Measurements from ENCODE around the gene NFAM1. TPM values are rescaled to one million over a fixed set of nuclear protein-coding genes. Genes with fewer than 3 reads are reported as not detected.

Gene NFAM1
- total and polyA plus RNA-seq, 2 experiments from 2014 or later, result 0.11 to 0.49 TPM

GRCh38 chr22:42433754-42434682, 1.8 kb upstream of the NFAM1 start:
- H3K9me2 ChIP-seq (ENCODE audit: insufficient read depth), result no peaks in the 10 kb centered on the region
- H3K4me1 ChIP-seq (ENCODE audit: insufficient read depth), result peaks cover 12% of the 10 kb centered on the region
- no peak for TF ChIP-seq ZNF114 (CRISPR knock-in tag; IDR thresholded peaks at IDR 0.05)
- TF ChIP-seq STAT1 (IDR thresholded peaks at IDR 0.05; ENCODE audit: unreplicated experiment), result no peak
- H3K79me2 ChIP-seq (replicated peaks; ENCODE audit: insufficient read depth), result no peaks in the 10 kb centered on the region
- DNase-seq (ENCODE audit: low spot score), result no peak
- H3K4me2 ChIP-seq, result no peak overlapping the region
- Mint-ChIP-seq H3K4me3 (no peak overlapping the region), H3K4me1 (peaks cover 23% of the 10 kb centered on the region), H3K27ac (no peak overlapping the region), H3K36me3 (ENCODE audit: low read depth) (no peaks in the 10 kb centered on the region; the same call in 2 of the 3 replicates), H3K9me3 (no peaks in the 10 kb centered on the region), H3K27me3 (ENCODE audit: insufficient read depth, low read depth, poor library complexity) (peaks cover 25% of the 10 kb centered on the region)
- ATAC-seq, result no peak
- H3K36me3 ChIP-seq (ENCODE audit: insufficient read depth), result no peaks in the 10 kb centered on the region
- 0 out of 2 replicates have a peak, but pooled peaks cover 1% of the 10 kb centered on the region for H3K27me3 ChIP-seq (ENCODE audit: insufficient read depth)
- H4K20me1 ChIP-seq (replicated peaks; ENCODE audit: insufficient read depth), result no peaks in the 10 kb centered on the region
- H3F3A ChIP-seq (replicated peaks; ENCODE audit: low read depth), result peaks cover 4% of the 10 kb centered on the region; the same call in 1 of the 2 replicates
- H3K4me3 ChIP-seq, result no peak overlapping the region
- H3K27ac ChIP-seq (ENCODE audit: low read depth), result no peak overlapping the region
- no peak overlapping the region for H2AFZ ChIP-seq

- Mint-ChIP-seq H3K4me1 (peaks cover 19% of the 10 kb centered on the region), H3K9me3 (no peaks in the 10 kb centered on the region), H3K27me3 (ENCODE audit: insufficient read depth, low read depth, poor library complexity) (peaks cover 26% of the 10 kb centered on the region), H3K36me3 (ENCODE audit: low read depth) (no peaks in the 10 kb centered on the region), H3K27ac (no peak overlapping the region), H3K4me3 (no peak overlapping the region)
- Histone ChIP-seq H3K27me3 (ENCODE audit: insufficient read depth) (no peaks in the 10 kb centered on the region), H3K27ac (ENCODE audit: low read depth) (no peak overlapping the region), H3F3A (replicated peaks; ENCODE audit: low read depth) (0 out of 2 replicates have a peak, but pooled peaks cover 1% of the 10 kb centered on the region), H4K20me1 (replicated peaks; ENCODE audit: insufficient read depth) (no peaks in the 10 kb centered on the region), H3K4me1 (ENCODE audit: insufficient read depth) (peaks cover 5% of the 10 kb centered on the region; the same call in 1 of the 2 replicates), H3K9me2 (ENCODE audit: insufficient read depth) (no peaks in the 10 kb centered on the region), H3K79me2 (replicated peaks; ENCODE audit: insufficient read depth) (no peaks in the 10 kb centered on the region), H3K36me3 (ENCODE audit: insufficient read depth) (no peaks in the 10 kb centered on the region), H3K4me3 (no peak overlapping the region), H2AFZ (no peak overlapping the region), H3K4me2 (no peak overlapping the region)
- ATAC-seq (peak; percentile 26), DNase-seq (ENCODE audit: low spot score) (no peak)
- TF ChIP-seq EZH2 (IDR thresholded peaks at IDR 0.05; ENCODE audit: low read depth, unreplicated experiment), result no peak
- peak in 1 of 2 experiments; percentile 34; a peak in 2 of 4 replicates for TF ChIP-seq CTCF (conservative IDR thresholded peaks at IDR 0.05; ENCODE audit: low read depth in 2 of 2)
Measured at GRCh38 chr22:42432818-42433217, 615 bp upstream of the NFAM1 start.

- no peaks in the 10 kb centered on the region for H3K9me2 ChIP-seq (ENCODE audit: insufficient read depth)
- peaks cover 5% of the 10 kb centered on the region; the same call in 1 of the 2 replicates for H3K4me1 ChIP-seq (ENCODE audit: insufficient read depth)
- no peaks in the 10 kb centered on the region for H3K27me3 ChIP-seq (ENCODE audit: insufficient read depth)
- no peaks in the 10 kb centered on the region for H3F3A ChIP-seq (replicated peaks; ENCODE audit: low read depth)
- H3K4me3 ChIP-seq, result 0 out of 2 replicates have a peak overlapping the region, but pooled peaks have one; percentile 20
- DNase-seq (ENCODE audit: low spot score) (no peak), ATAC-seq (peak; percentile 5; the same call in 2 of the 3 replicates)
- Mint-ChIP-seq H3K27me3 (ENCODE audit: insufficient read depth, low read depth, poor library complexity) (peaks cover 23% of the 10 kb centered on the region), H3K4me1 (peaks cover 24% of the 10 kb centered on the region), H3K4me3 (peak overlapping the region; percentile 45; the same call in 1 of the 3 replicates), H3K9me3 (no peaks in the 10 kb centered on the region), H3K27ac (no peak overlapping the region), H3K36me3 (ENCODE audit: low read depth) (no peaks in the 10 kb centered on the region)
- no peaks in the 10 kb centered on the region for H3K79me2 ChIP-seq (replicated peaks; ENCODE audit: insufficient read depth)
- no peak overlapping the region; the same call in 1 of the 2 replicates for H2AFZ ChIP-seq
- H3K4me2 ChIP-seq, result peak overlapping the region; percentile 51; the same call in 1 of the 2 replicates
- no peaks in the 10 kb centered on the region for H4K20me1 ChIP-seq (replicated peaks; ENCODE audit: insufficient read depth)
- no peak overlapping the region for H3K27ac ChIP-seq (ENCODE audit: low read depth)
- H3K36me3 ChIP-seq (ENCODE audit: insufficient read depth), result no peaks in the 10 kb centered on the region
- TF ChIP-seq ZNF114 (CRISPR knock-in tag; IDR thresholded peaks at IDR 0.05) (no peak), STAT1 (IDR thresholded peaks at IDR 0.05; ENCODE audit: unreplicated experiment) (no peak), ETS1 (IDR thresholded peaks at IDR 0.05) (no peak), CREB1 (CRISPR knock-in tag; IDR thresholded peaks at IDR 0.05; ENCODE audit: low read depth) (no peak), POLR2AphosphoS5 (IDR thresholded peaks at IDR 0.05; ENCODE audit: low read depth) (no peak)
Measured at GRCh38 chr22:42431401-42432019, 693 bp downstream of the NFAM1 start.

Data from GM23338 (cell line).